ENCODE data around the gene ZDHHC3.
A peak's percentile ranks its signal among the peaks of the same experiment; 100 is the strongest.

ZDHHC3 gene

DNA sequence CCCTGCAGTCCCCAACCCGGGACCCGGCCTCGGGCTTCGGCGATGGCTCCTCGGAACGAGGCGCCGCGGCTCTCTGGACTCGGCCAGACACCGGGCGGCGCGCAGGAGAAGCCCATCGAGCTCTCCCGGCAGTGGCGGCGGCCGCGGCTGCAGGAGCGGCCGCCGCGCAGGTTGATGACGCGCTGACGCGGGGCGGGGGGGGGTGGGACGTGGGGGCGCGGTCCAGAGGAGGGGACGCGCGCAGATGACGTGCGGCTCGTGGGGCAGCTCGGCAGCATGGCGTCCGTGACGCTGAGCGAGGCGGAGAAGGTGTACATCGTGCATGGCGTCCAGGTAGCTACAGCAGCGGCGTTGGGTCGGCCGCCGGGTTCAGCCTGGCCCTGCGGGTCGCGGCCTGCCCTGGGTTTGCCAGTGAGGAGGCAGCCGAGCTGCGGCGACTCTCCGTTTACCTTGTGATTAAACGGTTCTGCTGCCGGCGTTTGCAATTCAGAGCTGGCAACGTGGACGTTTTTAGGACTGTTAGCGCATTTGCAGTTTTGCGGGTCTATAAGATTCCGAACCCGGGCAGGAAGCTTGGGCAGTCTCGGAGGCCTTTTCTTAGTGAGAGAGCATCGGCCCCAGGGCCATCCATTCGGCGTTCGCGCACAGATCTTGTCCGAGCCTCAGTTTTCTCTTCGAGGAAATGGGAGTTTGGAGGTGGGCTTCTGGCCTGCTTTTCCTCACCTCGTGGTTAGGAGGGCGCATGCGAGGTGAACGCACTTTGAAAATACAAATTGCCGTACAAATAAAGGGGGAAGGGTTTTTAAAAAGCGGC, at the start of gene ZDHHC3, which contains the start of gene EXOSC7:
TSS of gene ZDHHC3 (minus strand) at position 173 of the 814 bp plus-strand sequence. CDS start 16,738 bp downstream, outside the sequence.
TSS of gene EXOSC7 (plus strand) at position 243 of the 814 bp plus-strand sequence. CDS start at position 277, 34 bp downstream.
- DNase-seq = peak; percentile 89

DNA sequence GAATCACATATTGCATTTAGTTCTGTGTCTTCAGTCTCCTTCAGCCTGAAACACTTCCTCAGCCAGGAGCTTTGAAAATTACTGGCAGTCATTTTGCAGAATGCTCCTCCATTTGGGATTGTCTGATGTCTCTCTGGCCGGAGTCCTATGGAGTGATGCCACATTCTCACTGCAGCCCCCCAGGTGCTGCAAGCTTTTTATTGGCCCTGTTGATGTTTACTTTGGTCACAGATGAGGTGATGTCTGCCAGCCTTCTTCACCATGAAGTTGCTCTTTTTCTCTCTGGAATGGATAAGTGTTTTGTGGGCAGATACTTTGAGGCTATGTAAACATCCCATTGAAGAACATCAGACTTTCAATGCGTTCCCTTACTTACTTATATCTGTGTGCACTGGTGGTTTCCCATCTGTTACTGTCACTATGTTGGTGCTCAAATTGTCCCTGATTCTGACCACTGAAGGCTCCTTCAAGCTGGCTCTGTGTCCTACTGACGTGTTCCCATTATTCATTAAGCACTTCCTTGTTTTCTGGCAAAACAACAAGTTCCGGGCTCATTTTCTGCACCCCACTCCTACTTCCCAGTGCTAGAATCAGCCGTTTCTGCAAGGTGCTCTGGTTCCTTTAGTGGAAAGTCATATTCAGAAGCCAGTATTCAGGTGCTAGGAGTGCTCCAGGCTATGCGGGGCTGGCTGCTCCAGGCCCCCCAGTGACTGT, 48.7 kb upstream of the ZDHHC3 start:
- no peak for DNase-seq

DNA sequence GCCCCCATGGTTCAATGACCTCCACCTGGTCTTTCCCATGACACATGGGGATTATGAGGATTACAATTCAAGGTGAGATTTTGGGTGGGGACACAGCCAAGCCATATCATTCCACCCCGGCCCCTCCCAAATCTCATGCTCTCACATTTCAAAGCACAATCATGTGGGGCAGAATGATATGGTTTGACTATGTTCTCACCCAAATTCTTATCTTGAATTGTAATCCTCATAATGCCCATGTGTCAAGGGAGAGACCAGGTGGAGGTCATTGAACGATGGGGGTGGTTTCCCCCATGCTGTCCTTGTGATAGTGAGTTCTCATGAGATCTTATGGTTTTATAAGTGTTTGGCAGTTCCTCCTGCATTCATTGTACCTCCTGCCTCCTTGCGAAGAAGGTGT, 47.7 kb upstream of the ZDHHC3 start:
- no peak for DNase-seq

DNA sequence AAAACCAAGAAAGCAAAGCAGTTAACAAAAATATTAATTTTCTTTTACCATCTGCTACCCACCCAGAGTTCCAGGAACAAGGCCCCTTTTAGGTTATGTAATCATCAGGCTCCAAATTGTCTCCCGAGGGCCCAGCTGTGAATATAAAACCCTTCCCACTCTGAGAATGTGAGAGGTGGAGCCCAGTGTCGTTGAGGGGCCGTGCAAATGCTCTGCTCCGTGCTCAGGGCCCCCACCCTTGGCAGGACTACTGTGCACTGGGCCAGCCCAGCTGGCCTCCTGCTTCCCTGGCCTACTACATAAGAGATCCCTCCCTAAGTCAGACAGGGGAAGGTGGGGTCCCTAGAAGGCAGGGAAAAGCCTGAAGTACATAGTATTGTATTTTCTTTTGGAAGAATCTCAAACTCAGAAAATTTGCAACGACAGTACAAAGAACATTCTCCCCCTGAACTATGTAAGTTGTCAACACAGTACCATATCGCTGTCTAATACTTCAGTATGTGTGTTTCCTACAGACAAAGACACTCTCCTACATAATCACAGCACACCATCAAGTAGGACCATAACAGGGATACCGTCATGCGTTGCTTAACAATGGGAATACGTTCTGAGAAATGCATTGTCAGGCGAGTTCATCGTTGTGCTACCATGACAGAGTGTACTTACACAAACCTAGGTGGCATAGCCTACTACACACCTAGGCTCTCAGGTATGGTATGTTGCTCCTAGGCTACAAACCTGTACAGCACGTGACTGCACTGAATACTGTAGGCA, 45.7 kb upstream of the ZDHHC3 start:
- no peak for DNase-seq

DNA sequence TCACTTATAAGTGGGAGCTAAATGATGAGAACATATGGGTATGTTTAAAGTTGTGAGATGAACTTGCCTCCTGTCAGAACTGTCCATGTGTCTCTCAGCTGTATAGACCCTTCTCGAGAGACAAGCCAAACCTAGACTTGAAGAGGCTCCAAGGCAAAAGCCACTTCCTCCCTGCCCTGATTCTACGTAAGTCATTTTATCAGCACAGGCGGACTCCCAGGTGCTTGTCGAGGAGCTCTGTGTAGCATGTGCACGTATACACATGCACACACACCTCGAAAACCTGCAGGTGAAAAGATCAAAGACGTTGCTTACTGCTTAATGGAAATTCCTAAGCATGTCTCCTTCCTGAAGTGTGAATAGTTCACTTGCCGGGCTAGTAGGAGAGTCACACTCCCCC, 44.6 kb upstream of the ZDHHC3 start:
- DNase-seq = peak; percentile 19

DNA sequence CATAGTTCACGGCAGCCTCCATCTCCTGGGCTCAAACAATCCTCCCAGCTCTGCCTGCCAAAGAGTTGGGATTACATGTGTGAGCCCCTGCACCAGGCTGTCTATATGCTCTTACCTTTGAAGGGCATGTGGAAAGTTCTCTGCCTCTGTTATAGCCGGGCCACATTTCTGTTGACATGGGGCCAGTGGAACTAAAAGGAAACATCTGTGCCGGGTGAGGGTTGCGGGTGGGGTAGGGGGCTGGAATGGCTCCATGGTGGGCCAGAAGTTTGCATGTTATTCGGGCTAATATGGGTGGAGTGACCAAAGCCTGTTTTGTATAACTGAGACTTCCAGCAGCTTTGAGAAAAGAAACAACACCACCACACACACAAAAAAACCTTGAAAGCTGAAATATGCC, 41.8 kb upstream of the ZDHHC3 start:
- DNase-seq = no peak

- DNase-seq = no peak
These were observed 40.9 kb upstream of the ZDHHC3 start for GRCh38 chr3:45016916-45017315.

DNA sequence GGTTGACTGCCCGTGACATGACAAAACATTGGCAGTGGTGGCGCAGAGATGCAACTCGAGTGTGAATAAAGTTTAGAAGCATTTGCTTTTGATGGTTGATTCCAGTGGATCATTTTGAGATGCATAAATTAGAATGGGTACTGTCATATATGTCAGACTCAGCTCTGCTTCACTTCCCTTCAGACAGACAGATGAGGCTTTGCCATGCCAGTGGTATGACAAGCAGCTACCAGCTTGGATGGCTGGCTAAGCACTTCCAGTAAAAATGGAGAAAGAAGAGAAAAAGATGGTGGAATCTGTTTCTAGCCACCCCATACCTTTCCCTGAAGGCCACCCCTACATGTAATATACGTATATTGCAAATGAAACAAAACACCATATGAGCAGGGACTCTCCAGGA, 36.6 kb upstream of the ZDHHC3 start:
- no peak for DNase-seq

- DNase-seq = no peak
These were observed 36.0 kb upstream of the ZDHHC3 start for GRCh38 chr3:45011756-45012508.

DNA sequence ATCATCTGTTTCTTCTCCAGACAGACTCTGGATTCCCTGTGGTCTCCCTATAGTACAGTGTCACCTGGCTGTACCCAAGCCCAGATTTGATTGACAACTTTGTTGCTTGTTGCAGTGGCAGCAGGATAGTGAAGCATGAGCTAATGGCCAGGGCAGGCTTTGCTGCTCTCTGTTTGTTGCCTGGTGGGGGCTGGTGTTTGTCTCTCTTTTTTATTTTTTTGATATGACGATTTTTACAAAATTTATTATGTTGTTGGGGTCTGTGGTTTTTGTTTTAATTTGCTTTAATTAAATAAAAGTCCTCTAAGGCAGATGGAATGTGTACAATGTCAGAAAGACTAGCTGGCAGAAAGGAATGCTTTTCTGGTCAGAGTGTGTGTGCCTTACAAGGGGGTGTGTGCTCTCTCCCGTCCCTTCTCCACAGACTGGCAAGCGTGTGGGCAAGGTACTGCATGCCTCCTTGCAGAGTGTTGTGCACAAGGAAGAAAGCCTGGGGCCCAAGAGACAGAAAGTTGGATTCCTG, 34.9 kb upstream of the ZDHHC3 start:
- no peak for DNase-seq

- DNase-seq = no peak
These were observed 33.9 kb upstream of the ZDHHC3 start for GRCh38 chr3:45009868-45010267.

DNA sequence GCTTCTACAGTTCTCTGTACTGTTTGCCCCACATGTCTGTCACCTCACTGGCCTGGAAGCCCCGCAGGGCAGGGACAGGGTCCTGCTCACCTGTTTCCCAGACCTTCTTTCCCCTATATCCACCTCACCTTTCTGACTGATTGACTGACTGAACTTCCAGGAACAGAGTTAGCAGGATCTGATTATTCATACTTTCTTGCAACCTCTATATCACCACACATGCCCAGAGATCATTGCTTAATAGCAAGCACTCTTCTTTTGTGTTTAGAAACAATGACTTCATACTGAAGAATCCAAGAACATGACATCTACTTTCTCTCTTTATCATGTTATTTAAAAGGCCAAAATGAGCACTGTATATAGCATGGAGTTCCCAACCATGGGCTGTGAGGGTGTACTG, 32.1 kb upstream of the ZDHHC3 start:
- no peak for DNase-seq

- no peak for DNase-seq
These were observed 31.1 kb upstream of the ZDHHC3 start for GRCh38 chr3:45007091-45007490.

DNA sequence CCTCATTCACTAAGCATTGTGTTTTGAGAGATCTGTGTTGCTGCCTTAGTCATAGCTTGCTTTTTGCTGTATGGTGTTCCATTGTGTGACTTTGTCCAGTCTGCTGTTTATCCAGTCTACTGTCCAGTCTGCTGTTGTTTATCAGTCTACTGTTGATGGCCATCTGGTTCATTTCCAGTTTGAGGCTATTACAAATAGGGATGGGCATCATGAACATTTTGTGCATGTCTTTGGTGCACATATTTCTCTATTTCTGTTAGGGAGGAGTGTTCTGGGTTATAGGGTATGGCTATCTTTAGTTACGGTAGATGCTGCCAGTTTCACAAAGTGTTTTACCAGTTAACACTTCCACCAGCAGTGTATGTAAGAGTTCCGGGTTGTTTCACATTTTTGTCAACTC, 27.9 kb upstream of the ZDHHC3 start:
- no peak for DNase-seq

GRCh38 chr3:45003406-45003805, 27.4 kb upstream of the ZDHHC3 start:
- no peak for DNase-seq

DNA sequence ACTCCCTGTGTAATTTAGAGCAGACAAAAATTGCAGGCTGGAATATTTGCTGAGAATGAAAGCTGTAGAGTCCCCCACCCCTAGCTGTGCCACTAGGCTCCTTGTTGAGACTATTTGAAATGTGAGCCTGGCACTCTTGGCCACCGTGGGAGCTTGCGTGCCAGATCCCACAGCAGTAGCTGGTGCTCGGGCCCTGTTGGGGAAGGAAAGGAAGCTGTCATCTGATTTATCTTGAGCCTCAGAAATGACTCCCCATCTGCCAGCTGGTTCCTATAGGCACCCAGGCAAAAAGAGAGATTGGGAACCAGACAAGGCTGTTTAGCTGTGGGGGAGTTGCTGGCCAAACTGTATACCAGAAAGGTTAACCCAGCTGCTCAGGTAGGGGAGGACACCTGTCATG, 26.7 kb upstream of the ZDHHC3 start:
- DNase-seq = no peak

DNA sequence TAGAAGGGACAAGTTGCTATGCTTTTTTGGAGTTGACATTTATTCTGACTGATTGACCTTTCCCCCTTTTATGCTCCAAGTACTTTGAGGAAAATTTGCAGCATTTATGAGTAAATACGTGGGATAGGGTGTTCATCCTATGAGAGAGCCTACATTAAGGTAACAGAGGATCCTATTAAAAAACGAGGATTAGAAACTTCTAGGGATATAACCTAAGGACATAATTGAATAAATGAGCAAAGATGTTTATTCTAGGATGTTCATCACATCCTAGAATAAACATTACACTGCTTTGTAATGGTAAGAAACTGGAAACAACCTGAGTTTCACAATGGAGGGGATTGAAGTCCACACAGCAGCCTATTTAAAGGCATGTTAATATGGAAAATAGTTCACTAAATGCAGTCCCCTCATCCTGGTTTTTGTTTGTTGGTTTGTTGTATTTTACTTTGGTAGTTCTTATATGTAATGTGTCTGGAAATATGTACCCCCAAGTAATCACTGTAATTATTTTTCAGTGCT, 26.2 kb upstream of the ZDHHC3 start:
- DNase-seq = no peak

GRCh38 chr3:45001738-45002137, 25.8 kb upstream of the ZDHHC3 start:
- no peak for DNase-seq

- no peak for DNase-seq
These were observed 24.8 kb upstream of the ZDHHC3 start for GRCh38 chr3:45000823-45001222.

- DNase-seq = no peak
These were observed 23.8 kb upstream of the ZDHHC3 start for GRCh38 chr3:44999782-45000181.

DNA sequence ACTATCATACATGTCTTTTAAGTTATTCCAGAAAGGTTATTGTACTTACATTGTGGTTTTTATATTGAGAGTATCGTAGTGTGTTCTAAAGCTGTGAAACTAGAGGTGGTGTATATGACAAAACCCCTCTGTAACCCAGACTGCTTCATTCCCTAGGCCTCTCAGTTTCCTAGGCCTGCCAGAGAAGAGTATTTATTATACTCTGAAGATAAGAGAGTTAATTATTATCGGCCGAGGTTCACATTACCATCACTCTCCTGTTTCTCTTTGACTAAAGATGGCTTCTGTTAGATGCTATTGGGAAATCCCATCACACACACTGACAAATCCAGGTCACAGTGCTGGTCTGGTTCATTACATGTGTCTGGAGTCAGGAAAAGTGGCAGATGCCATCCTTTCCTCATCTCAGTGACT, 20.6 kb upstream of the ZDHHC3 start:
- no peak for DNase-seq

GRCh38 chr3:44995142-44995770, 19.3 kb upstream of the ZDHHC3 start:
- DNase-seq = no peak
